Measurements from ENCODE around the gene MAN1C1.

- no peak for TF ChIP-seq POLR2A (IDR thresholded peaks at IDR 0.05; ENCODE audit: borderline replicate concordance, extremely low read depth, insufficient read depth, insufficient read length)
- TF ChIP-seq CTCF (IDR thresholded peaks at IDR 0.05 in 2 of 3, conservative IDR thresholded peaks at IDR 0.05 in 1 of 3; ENCODE audit: borderline replicate concordance in 1 of 3, insufficient read depth in 1 of 3, low read depth in 2 of 3, low read length in 2 of 3) = no peak
- no peak for TF ChIP-seq JUND (IDR thresholded peaks at IDR 0.05)
- TF ChIP-seq CEBPB (IDR thresholded peaks at IDR 0.05; ENCODE audit: low read depth) = no peak
- no peak for TF ChIP-seq SIN3A (IDR thresholded peaks at IDR 0.05; ENCODE audit: low read depth)
- TF ChIP-seq MAX (IDR thresholded peaks at IDR 0.05) = no peak
- no peak for TF ChIP-seq SP1 (IDR thresholded peaks at IDR 0.05; ENCODE audit: low read depth)
- no peak for TF ChIP-seq REST (IDR thresholded peaks at IDR 0.05; ENCODE audit: low read depth)
- no peak for TF ChIP-seq EZH2phosphoT487 (IDR thresholded peaks at IDR 0.05; ENCODE audit: borderline replicate concordance)
- TF ChIP-seq RAD21 (IDR thresholded peaks at IDR 0.05; ENCODE audit: low read depth) = no peak
- TF ChIP-seq EZH2 (IDR thresholded peaks at IDR 0.05) = no peak
Measured at GRCh38 chr1:25729790-25730644, 113.4 kb downstream of the MAN1C1 start.

Data from HCT116 (cell line).